Liver (tissue), 3 donors: Measurements from ENCODE around the gene TRMT2A.
"Not testable (repeated sequence)": the region's sequence is repeated elsewhere in the genome, so short reads cannot be mapped to it uniquely, and the experiment has no call there.

ENCODE experiments used
- JUND ChIP-seq, 2 donors: IDR thresholded peaks; 2 replicates each; pipeline ENCODE4 v1.6.1; 2016; ENCODE audit warnings: antibody characterized with exemption in 2 of 2
- NR2F2 ChIP-seq: IDR thresholded peaks from 2 replicates; pipeline ENCODE4 v1.6.1; 2016; ENCODE audit warnings: antibody characterized with exemption
- TAF1 ChIP-seq: conservative IDR thresholded peaks from 2 replicates; pipeline ENCODE4 v1.6.1; 2016; ENCODE audit warnings: antibody characterized with exemption, mild to moderate bottlenecking
- TF ChIP-seq, protein P1 (sequence below): fragments of 150-350 bp; IDR thresholded peaks from 2 replicates; pipeline ENCODE4 v1.5.1; 2017; ENCODE audit warnings: improper control_type of control experiment, low read depth, low read length; ENCODE audit not compliant: missing input control
- TF ChIP-seq, protein P2 (sequence below): IDR thresholded peaks from 2 replicates; pipeline ENCODE4 v1.6.1; 2016; ENCODE audit warnings: antibody characterized with exemption, mild to moderate bottlenecking
- TF ChIP-seq, protein P3 (sequence below): IDR thresholded peaks from 2 replicates; pipeline ENCODE4 v1.6.1; 2016; ENCODE audit warnings: antibody characterized with exemption
- donor health status: healthy.
- donor health status: healthy.

DNA sequence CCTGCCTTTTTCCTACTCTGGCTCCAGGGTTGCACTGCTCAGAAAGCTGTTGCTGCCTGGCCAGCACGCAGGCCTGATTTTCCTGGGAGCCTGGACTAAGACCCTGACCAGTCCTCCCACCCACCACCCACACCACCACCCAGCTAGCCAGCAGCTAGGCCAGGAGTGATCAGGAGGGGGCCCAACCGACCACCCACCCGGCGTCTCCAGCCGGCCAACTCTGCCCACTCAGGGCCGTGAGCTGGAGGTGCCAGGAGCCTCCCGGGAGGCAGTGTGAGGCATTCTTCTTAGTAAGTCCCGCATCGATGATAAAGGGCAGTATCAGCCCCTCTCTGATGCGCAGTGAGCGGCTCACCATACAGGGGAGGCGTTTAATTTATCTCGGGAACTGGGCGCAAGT is 42.5 kb upstream of the TRMT2A start:
- TF ChIP-seq, protein P1, sequence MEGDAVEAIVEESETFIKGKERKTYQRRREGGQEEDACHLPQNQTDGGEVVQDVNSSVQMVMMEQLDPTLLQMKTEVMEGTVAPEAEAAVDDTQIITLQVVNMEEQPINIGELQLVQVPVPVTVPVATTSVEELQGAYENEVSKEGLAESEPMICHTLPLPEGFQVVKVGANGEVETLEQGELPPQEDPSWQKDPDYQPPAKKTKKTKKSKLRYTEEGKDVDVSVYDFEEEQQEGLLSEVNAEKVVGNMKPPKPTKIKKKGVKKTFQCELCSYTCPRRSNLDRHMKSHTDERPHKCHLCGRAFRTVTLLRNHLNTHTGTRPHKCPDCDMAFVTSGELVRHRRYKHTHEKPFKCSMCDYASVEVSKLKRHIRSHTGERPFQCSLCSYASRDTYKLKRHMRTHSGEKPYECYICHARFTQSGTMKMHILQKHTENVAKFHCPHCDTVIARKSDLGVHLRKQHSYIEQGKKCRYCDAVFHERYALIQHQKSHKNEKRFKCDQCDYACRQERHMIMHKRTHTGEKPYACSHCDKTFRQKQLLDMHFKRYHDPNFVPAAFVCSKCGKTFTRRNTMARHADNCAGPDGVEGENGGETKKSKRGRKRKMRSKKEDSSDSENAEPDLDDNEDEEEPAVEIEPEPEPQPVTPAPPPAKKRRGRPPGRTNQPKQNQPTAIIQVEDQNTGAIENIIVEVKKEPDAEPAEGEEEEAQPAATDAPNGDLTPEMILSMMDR = not testable (repeated sequence)
- TF ChIP-seq NR2F2; TAF1; JUND (IDR thresholded peaks at IDR 0.05): not testable (repeated sequence)
- TF ChIP-seq, protein P2, sequence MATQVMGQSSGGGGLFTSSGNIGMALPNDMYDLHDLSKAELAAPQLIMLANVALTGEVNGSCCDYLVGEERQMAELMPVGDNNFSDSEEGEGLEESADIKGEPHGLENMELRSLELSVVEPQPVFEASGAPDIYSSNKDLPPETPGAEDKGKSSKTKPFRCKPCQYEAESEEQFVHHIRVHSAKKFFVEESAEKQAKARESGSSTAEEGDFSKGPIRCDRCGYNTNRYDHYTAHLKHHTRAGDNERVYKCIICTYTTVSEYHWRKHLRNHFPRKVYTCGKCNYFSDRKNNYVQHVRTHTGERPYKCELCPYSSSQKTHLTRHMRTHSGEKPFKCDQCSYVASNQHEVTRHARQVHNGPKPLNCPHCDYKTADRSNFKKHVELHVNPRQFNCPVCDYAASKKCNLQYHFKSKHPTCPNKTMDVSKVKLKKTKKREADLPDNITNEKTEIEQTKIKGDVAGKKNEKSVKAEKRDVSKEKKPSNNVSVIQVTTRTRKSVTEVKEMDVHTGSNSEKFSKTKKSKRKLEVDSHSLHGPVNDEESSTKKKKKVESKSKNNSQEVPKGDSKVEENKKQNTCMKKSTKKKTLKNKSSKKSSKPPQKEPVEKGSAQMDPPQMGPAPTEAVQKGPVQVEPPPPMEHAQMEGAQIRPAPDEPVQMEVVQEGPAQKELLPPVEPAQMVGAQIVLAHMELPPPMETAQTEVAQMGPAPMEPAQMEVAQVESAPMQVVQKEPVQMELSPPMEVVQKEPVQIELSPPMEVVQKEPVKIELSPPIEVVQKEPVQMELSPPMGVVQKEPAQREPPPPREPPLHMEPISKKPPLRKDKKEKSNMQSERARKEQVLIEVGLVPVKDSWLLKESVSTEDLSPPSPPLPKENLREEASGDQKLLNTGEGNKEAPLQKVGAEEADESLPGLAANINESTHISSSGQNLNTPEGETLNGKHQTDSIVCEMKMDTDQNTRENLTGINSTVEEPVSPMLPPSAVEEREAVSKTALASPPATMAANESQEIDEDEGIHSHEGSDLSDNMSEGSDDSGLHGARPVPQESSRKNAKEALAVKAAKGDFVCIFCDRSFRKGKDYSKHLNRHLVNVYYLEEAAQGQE = not testable (repeated sequence)
- TF ChIP-seq, protein P3, sequence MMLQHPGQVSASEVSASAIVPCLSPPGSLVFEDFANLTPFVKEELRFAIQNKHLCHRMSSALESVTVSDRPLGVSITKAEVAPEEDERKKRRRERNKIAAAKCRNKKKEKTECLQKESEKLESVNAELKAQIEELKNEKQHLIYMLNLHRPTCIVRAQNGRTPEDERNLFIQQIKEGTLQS = not testable (repeated sequence)
